Esophagus muscularis mucosa (tissue), 3 donors: ENCODE measurements around the gene METTL6.

Source experiments
- POLR2A ChIP-seq: fragments of 450-650 bp; IDR thresholded peaks from one replicate; pipeline ENCODE4 v1.6.1; 2017; ENCODE audit warnings: antibody characterized with exemption, moderate library complexity, mild to moderate bottlenecking, low read depth
- TF ChIP-seq, protein P1 (sequence below), 3 experiments: fragments of 200-600 bp in 2 of 3; fragments of 450-650 bp in 1 of 3; sonication (generic) in 2 of 3; IDR thresholded peaks; one replicate each; pipeline ENCODE4 v1.5.1; 2017 to 2019; ENCODE audit warnings: antibody characterized with exemption in 3 of 3, mild to moderate bottlenecking in 2 of 3, moderate library complexity in 1 of 3

- TF ChIP-seq, protein P1, sequence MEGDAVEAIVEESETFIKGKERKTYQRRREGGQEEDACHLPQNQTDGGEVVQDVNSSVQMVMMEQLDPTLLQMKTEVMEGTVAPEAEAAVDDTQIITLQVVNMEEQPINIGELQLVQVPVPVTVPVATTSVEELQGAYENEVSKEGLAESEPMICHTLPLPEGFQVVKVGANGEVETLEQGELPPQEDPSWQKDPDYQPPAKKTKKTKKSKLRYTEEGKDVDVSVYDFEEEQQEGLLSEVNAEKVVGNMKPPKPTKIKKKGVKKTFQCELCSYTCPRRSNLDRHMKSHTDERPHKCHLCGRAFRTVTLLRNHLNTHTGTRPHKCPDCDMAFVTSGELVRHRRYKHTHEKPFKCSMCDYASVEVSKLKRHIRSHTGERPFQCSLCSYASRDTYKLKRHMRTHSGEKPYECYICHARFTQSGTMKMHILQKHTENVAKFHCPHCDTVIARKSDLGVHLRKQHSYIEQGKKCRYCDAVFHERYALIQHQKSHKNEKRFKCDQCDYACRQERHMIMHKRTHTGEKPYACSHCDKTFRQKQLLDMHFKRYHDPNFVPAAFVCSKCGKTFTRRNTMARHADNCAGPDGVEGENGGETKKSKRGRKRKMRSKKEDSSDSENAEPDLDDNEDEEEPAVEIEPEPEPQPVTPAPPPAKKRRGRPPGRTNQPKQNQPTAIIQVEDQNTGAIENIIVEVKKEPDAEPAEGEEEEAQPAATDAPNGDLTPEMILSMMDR (IDR thresholded peaks at IDR 0.05): no peak
- no peak for TF ChIP-seq POLR2A
Measured at GRCh38 chr3:15476378-15476777, 49.0 kb upstream of the METTL6 start.
